ENCODE measurements around the gene TIMM44.
"Not testable (repeated sequence)": the region's sequence is repeated elsewhere in the genome, so short reads cannot be mapped to it uniquely, and the experiment has no call there.

The TIMM44 gene

DNA sequence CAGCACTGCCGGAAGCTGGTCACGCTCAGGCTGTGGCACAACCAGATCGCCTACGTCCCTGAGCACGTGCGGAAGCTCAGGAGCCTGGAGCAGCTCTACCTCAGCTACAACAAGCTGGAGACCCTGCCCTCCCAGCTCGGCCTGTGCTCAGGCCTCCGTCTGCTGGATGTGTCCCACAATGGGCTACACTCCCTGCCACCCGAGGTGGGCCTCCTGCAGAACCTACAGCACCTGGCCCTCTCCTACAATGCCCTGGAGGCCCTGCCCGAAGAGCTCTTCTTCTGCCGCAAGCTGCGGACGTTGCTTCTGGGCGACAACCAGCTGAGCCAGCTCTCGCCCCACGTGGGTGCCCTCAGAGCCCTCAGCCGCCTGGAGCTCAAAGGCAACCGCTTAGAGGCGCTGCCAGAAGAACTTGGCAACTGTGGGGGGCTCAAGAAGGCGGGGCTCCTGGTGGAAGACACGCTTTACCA lies 43.0 kb downstream of the TIMM44 start:
- no peak for DNase-seq (ENCODE audit: low spot score)

GRCh38 chr19:7899751-7900378 lies 43.6 kb downstream of the TIMM44 start:
- DNase-seq (ENCODE audit: low spot score), result no peak

DNA sequence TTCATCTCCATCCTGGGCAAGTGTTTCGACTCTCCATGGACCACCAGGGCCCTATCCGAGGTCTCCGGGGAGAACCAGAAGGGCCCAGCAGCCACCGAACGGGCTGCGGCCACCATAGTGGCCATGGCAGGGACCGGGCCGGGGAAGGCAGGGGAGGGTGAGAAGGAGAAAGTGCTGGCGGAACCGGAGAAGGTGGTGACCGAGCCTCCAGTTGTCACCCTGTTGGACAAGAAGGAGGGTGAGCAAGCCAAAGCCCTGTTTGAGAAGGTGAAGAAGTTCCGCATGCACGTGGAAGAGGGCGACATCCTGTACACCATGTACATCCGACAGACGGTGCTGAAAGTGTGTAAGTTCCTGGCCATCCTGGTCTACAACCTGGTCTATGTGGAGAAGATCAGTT lies 44.5 kb downstream of the TIMM44 start:
- DNase-seq (ENCODE audit: low spot score), result no peak

DNA sequence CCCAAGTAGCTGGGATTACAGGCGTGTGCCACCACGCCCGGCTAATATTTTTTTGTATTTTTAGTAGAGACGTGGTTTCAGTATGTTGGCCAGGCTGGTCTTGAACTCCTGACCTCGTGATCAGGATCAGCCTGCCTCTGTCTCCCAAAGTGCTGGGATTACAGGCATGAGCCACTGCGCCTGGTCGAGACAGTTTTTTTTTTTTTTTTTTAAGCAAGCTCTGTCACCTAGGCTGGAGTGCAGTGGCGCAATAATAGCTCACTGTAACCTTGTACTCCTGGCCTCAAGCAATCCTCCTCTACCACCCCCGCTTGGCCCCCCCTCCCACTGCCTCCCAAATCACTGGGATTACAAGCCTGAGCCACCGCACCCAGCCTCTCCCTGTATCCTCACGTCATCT lies 46.2 kb downstream of the TIMM44 start:
- no peak for DNase-seq (ENCODE audit: low spot score)

GRCh38 chr19:7895565-7895964 lies 47.9 kb downstream of the TIMM44 start:
- DNase-seq (ENCODE audit: low spot score), result no peak

DNA sequence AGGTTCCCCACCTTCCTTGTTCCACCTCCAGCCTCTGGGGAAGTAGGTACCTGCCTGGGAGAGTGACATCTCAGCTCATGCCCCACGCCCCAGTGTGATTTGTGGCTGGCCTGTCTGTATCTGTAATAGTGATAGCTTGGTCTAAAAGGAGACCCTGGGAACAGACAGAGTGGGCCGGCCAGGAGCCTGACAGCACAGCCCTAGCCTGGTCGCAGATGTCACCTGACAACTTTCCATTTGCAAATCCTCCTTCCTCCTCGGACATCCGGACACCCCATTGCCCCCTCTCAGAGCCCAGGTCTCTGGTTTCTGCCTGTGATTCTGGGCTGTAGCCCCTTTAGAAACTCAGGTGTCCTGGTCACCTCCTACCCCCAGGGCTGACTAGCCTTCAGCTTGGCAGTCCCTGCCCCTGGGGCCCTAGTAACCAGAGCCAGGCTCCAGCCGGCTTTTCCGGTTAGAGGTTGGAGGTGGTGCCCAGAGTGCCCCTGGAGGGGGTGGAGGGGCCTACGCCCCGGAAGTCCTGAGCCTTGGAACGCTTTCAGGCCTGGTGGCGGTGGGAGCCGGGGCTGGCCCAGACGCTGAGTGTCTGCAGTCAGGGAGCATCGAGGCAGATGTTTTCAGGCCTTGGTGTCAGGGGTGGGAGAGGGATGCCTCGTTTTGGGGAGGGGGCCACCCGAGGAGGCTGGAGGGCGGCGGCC lies 48.7 kb downstream of the TIMM44 start:
- no peak for DNase-seq (ENCODE audit: low spot score)

- DNase-seq (ENCODE audit: low spot score), result not testable (repeated sequence)
Observed at GRCh38 chr19:7893362-7894101, 49.9 kb downstream of the TIMM44 start.

DNA sequence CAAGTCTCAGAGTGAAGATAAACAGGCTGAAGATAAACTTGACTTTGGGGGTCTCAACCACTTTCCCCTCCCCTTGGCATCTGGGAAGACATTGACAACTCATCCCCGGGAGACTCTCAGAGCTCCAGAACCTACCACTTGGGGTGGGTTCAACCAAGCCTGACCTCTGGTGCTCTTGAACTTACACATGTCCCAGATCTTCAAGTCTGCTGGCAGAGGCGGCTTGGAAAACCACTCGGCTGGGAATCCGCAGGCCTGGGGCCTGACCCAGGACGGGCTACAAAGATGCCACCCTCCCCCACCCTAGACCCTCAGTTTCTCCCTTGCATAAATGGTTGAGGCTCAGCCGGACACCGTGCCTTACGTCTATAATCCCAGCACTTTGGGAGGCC lies 54.6 kb downstream of the TIMM44 start:
- DNase-seq (ENCODE audit: low spot score), result no peak

- DNase-seq (ENCODE audit: low spot score), result peak; percentile 15
Observed at GRCh38 chr19:7888145-7888825, 55.2 kb downstream of the TIMM44 start, which contains the start of gene LRRC8E. TSS of gene LRRC8E (plus strand) at chr19:7888510. CDS start at chr19:7895604, 7,094 bp downstream.

- DNase-seq (ENCODE audit: low spot score), result no peak
Observed at GRCh38 chr19:7887408-7888144, 55.9 kb downstream of the TIMM44 start.

GRCh38 chr19:7885818-7886217 lies 57.6 kb downstream of the TIMM44 start:
- DNase-seq (ENCODE audit: low spot score), result no peak

DNA sequence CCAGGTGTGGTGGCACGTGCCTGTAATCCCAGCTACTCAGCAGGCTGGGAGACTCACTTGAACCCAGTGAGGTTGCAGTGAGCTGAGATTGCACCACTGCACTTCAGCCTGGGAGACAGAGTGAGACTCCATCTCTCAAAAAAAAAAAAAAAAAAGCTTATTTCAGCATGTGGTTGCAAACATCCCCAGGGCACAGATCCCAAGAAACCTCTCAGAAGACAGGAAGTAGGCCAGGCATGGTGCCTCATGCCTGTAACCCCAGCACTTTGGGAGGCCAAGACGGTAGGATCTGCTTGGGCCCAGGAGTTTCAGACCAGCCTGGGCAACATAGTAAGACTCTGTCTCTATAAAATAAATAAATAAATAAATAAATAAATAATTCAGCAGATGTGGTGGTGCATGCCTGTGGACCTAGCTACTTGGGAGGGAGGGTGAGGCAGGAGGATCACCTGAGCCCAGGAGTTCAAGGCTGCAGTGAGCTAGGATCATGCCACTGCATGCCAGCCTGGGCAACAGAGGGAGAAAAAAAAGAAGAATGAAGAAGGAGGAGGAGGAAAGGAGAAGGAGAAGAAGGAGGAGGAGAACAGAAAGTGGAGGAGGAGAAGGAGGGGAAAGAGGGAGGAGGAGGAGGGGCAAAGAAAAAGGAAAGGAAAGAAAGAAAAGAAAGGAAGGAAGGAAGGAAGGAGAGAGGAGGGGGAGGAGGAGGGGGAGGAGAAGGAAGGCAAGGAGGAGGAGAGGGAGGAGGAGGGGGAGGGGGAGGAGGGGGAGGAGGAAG lies 59.5 kb downstream of the TIMM44 start:
- no peak for DNase-seq (ENCODE audit: low spot score)

DNA sequence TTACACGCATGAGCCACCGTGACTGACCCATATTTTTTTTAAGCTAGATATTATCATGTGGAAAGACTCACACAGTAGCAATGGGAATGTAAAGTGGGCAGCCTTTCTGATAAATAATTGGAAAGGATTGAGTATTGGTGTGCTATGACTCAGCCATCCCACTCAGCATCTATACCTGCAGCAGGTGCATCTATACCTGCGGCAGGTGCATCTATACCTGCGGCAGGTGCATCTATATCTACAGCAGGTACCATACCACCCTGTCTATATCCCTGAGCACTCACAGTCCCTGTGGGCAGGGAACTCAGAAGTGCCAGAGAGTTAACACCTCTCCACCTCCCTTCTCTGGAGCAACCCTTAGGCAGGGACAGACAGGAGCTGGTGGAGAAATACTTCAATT lies 60.4 kb downstream of the TIMM44 start:
- DNase-seq (ENCODE audit: low spot score), result no peak

DNA sequence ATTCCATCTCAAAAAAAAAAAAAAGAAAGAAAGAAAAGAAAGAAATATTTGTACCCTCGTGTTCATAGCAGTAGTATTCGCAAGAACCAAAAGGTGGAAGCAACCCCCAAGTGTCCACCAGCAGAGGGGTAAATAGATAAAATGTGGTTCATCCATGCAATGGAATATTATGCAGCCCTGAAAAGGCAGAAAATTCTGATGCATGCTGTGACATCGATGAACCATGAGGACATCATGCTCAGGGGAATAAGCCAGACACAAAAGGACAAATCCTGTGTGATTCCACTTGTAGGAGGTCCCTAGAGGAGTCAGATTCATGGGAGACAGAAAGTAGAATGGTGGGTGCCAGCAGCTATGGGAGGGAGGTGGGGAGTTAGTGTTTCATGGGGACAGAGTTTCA lies 61.6 kb downstream of the TIMM44 start:
- DNase-seq (ENCODE audit: low spot score), result no peak

DNA sequence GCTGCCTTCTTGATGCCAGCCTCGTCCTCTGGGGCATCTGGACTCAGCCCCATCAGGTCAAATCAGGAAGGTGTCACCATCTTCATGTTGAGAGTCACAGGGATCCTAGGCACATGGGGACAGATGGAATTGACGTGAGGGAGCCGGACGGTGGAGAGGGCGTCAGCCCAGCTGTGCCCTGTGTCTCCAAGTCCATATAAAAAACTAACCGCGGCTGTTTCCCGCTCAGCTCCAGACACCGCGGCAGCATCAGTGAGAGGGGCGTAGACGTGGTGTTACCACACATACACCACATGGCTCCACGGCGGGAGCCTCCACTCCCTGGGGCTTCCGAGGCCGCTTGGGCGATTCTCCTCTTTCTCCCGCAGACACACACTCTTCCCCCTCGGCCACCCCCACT lies 63.6 kb downstream of the TIMM44 start:
- no peak for DNase-seq (ENCODE audit: low spot score)

DNA sequence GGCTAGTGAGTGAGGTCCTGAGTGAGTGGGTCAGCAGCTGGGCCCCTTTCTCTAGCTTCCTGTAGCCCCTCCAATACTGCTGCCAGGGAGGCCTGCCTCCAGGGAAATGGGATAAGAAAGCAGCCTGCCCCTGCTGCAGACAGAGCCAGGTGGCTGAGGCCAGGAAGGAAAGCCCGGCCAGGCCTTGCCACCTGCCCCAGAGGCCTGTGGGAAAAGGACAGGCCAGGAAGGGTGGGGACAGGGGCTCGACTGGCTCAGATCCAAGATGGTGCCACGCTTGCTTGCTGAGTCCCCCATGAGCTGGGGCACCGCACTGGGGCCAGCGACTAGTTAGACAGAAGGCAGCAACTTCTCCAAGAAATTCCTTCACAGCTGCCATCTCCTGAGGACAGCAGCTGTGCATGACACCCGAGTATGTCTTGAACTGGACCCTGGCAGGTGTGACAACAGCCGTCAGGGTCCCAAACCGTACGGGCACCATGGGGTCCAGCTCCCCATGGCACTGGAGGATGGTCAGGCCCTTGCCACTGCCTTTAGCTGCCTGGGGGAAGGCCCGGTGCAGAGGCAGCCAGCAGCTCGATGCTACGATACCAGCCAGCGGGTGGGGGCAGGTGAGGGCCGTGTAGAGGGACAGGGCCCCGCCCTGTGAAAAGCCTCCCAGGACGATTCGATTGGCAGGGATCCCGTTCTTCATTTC lies 64.2 kb downstream of the TIMM44 start:
- DNase-seq (ENCODE audit: low spot score), result no peak

DNA sequence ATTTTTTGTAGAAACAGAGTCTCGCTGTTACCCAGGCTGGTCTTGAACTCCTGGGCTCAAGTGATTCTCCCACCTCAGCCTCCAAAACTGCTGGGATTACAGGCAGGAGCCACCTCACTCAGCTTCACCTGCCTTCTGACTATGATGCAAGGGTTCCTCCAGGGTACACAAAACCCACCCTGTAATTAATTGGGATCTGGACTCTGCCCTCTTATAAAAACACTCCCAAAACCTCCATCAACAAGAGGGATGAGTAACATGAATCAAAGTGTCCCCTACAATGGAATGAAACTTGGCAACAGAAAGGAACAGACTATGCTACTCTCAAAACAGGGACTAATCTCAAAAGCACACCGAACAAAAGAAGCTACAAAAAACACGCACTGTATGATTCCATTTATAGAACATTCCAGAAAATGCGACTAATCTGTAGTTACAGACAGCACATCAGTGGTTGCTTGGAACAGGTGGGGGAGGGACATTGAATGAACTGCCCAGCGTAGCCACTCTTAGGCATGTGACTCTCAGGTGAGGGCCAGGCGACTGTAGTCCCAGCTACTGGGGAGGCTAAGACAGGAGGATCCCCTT lies 66.1 kb downstream of the TIMM44 start:
- no peak for DNase-seq (ENCODE audit: low spot score)
